ENCODE results near the gene DNAJC5. TPM values are rescaled to one million over a fixed set of nuclear protein-coding genes. Genes with fewer than 3 reads are reported as not detected.
"Not testable (repeated sequence)": the region's sequence is repeated elsewhere in the genome, so short reads cannot be mapped to it uniquely, and the experiment has no call there.

Gene DNAJC5
- total RNA-seq, 2 donors from 2014 or later = 32.9 to 44.2 TPM

DNA sequence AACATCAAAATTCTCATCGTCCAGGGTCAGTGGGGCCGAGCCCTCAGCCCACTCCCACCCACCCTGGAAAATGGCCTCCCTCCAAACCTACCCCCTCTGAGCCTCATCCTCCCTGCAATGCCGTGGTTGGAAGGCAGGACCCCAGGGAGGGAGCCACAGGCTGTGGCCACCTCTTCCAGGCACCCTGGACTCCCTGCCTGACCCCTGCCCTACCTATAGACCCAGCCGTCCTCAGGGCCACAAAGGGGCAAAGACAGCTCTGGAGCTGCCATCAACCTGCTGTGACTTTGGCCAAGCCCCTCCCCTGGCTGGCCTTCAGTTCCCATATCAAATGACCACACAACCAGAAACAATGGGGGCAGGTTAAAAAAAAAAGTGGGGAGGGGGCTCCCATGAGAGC, 63.5 kb downstream of the DNAJC5 start:
- intact Hi-C loops (cut with DNase I) = no loop called here
- 47 to 67% methylated on average over 4 of the region's 4 CpGs for WGBS, 2 donors
- ATAC-seq (no peak), DNase-seq (no peak)
- Histone ChIP-seq H3K36me3 (replicated peaks in 1 of 2; ENCODE audit: insufficient read depth in 1 of 2, low read depth in 2 of 2) (peaks cover 0 to 8% of the 10 kb centered on the region in 2 donors), H3K4me1 (peaks cover 35% of the 10 kb centered on the region), H3K4me3 (no peak overlapping the region), H3K27me3 (no peaks in the 10 kb centered on the region), H3K27ac (no peak overlapping the region), H3K9me3 (no peaks in the 10 kb centered on the region)
- TF ChIP-seq, protein P1, sequence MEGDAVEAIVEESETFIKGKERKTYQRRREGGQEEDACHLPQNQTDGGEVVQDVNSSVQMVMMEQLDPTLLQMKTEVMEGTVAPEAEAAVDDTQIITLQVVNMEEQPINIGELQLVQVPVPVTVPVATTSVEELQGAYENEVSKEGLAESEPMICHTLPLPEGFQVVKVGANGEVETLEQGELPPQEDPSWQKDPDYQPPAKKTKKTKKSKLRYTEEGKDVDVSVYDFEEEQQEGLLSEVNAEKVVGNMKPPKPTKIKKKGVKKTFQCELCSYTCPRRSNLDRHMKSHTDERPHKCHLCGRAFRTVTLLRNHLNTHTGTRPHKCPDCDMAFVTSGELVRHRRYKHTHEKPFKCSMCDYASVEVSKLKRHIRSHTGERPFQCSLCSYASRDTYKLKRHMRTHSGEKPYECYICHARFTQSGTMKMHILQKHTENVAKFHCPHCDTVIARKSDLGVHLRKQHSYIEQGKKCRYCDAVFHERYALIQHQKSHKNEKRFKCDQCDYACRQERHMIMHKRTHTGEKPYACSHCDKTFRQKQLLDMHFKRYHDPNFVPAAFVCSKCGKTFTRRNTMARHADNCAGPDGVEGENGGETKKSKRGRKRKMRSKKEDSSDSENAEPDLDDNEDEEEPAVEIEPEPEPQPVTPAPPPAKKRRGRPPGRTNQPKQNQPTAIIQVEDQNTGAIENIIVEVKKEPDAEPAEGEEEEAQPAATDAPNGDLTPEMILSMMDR (IDR thresholded peaks at IDR 0.05) = no peak
- TF ChIP-seq POLR2A (IDR thresholded peaks at IDR 0.05) = no peak

DNA sequence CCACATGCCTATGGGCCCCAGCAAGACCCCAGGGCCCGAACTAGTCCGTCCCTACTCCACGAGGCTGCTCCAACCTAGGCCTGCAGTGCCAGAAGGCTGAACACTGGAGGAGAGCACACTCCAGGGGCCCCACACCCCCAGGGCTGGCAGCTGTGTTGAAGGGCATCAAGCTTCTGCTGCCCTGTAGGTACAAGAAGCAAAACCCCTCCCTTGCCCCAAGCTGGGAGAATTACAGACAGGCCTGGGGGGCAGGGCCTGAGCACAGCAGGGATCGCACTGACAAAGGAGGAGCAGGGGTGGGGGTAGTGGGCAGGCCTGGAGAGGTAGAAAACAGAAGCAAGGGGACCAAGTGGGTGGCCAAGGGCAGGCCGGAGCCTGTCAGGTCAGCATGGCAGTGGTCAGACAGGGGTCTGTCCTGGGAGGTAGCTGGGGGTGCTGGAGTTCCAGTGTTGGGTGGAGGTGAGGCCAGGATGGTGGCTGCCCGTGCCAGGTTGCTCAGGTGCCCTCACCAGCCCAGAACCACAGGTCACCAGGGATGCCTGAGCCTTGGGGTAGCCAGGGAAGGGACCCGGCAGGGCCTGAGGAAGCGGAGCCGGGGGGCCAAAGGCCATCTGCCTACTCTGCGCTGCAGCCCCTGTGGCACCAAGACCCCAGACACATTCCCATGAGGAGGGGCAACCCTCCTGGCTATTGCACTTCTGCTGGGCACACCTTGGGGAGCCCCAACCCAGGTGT, 64.2 kb downstream of the DNAJC5 start:
- DNase-seq = no peak
- Histone ChIP-seq H3K4me1 (peaks cover 28% of the 10 kb centered on the region), H3K9me3 (no peaks in the 10 kb centered on the region), H3K4me3 (no peak overlapping the region), H3K27me3 (no peaks in the 10 kb centered on the region), H3K36me3 (replicated peaks in 1 of 2; ENCODE audit: insufficient read depth in 1 of 2, low read depth in 2 of 2) (peaks cover 0 to 12% of the 10 kb centered on the region in 2 donors), H3K27ac (no peak overlapping the region)
- TF ChIP-seq, protein P1 (IDR thresholded peaks at IDR 0.05) = no peak
- no peak for TF ChIP-seq POLR2A (IDR thresholded peaks at IDR 0.05)
- WGBS, 2 donors = 71 to 90% methylated on average over 5 to 10 of the region's 10 CpGs
- no peak for ATAC-seq
- intact Hi-C loops (cut with DNase I) = no loop called here

DNA sequence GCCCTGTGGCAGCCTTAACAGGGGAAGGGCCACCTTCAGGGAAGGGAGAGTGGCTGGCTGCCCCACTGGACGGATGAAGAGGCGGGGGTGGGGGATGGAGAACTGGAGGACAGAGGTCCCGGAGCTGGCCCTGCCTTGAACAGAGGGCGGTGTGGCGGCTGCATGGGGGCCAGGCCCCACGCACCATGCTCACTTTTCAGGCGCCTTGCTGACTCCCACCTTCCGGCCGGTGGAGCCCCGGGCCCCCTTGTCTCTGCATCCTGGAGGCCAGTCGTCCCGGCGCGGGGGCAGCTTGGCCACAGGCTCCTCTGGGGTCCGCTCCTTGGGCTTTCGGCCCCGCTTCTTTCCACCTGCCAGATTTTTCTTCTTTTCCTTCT, 64.8 kb downstream of the DNAJC5 start:
- H3K36me3 ChIP-seq (replicated peaks in 1 of 2; ENCODE audit: insufficient read depth in 1 of 2, low read depth in 2 of 2) = peaks cover 0 to 12% of the 10 kb centered on the region in 2 donors
- TF ChIP-seq, protein P1 (IDR thresholded peaks at IDR 0.05) = no peak
- TF ChIP-seq POLR2A (IDR thresholded peaks at IDR 0.05) = no peak
- no peak overlapping the region for H3K4me3 ChIP-seq
- intact Hi-C loops (cut with DNase I) = loop anchor here (10.0 kb wide), 1 partner anchor 415 kb away; the partner anchor contains the start of gene SRMS
- H3K27me3 ChIP-seq = no peaks in the 10 kb centered on the region
- no peak for ATAC-seq
- DNase-seq = no peak
- 91 to 92% methylated on average over 12 to 15 of the region's 17 CpGs for WGBS, 2 donors
- peaks cover 23% of the 10 kb centered on the region for H3K4me1 ChIP-seq
- H3K9me3 ChIP-seq = no peaks in the 10 kb centered on the region
- no peak overlapping the region for H3K27ac ChIP-seq

DNA sequence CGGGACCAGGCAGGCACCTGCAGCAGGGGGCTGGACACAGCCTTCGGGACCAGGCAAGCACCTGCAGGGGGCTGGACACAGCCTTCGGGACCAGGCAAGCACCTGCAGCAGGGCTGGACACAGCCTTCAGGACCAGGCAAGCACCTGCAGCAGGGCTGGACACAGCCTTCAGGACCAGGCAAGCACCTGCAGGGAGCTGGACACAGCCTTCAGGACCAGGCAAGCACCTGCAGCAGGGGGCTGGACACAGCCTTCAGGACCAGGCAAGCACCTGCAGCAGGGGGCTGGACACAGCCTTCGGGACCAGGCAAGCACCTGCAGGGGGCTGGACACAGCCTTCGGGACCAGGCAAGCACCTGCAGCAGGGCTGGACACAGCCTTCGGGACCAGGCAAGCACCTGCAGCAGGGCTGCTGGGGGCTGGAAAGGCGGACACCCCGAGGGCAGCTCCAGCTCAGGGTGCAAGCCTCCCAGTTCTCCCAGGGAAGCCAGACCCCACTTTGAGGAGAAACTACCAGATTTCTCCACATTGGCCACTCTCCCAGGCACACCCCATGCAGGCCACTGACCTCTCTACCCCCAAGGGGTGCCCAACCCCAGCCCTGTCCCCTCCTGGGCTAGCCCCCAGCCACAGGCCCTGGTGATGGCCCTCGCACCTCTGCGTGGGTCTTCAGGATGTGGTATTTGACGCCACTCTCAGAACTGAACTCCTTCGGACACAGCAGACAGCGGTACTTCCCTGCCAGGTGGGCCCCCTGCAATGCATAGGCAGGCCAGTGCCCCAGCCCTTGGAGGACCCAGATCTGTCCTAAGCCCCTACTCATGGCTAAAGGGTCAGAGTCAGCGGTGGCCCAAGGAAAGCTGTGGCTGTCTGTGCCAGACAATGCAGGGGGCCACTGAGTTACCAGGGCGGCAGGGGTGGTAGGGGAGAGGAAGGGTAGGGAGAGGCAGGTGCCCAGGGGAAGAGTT, 66.0 kb downstream of the DNAJC5 start:
- H3K4me1 ChIP-seq = peaks cover 14% of the 10 kb centered on the region
- not testable (repeated sequence) for DNase-seq, H3K27me3 ChIP-seq, H3K4me3 ChIP-seq, H3K9me3 ChIP-seq, ATAC-seq, H3K27ac ChIP-seq
- 91 to 97% methylated on average over 6 to 11 of the region's 15 CpGs for WGBS, 2 donors
- H3K36me3 ChIP-seq (replicated peaks in 1 of 2; ENCODE audit: insufficient read depth in 1 of 2, low read depth in 2 of 2) = peaks cover 0 to 12% of the 10 kb centered on the region in 2 donors
- intact Hi-C loops (cut with DNase I) = loop anchor here (10.0 kb wide), 1 partner anchor 416 kb away; the partner anchor contains the start of gene SRMS

All from body of pancreas (tissue), 4 donors.